ENCODE data around the gene SH3D21.

- TF ChIP-seq KLF1 (tag by site-specific recombination; IDR thresholded peaks at IDR 0.05) (no peak), CTCF (tag by site-specific recombination; IDR thresholded peaks at IDR 0.05) (no peak), PRDM4 (tag by site-specific recombination; IDR thresholded peaks at IDR 0.05) (no peak), ZNF239 (tag by site-specific recombination; IDR thresholded peaks at IDR 0.05) (no peak), ZSCAN30 (tag by site-specific recombination; IDR thresholded peaks at IDR 0.05) (no peak)
Observed at GRCh38 chr1:36279789-36280296, 26.3 kb upstream of the SH3D21 start.

Data from HEK293 (cell line).